T1000 (cell line): ENCODE data around the gene ROM1.
A peak's percentile ranks its signal among the peaks of the same experiment; 100 is the strongest.
"Not testable (repeated sequence)": the region's sequence is repeated elsewhere in the genome, so short reads cannot be mapped to it uniquely, and the experiment has no call there.

Experiments
- DNase-seq: peaks from one replicate; lab custom pipeline; 2025; ENCODE audit warnings: mixed read lengths; lab: John Stamatoyannopoulos, UW

Gene ROM1

GRCh38 chr11:62610403-62610802, 2.7 kb upstream of the ROM1 start:
- no peak for DNase-seq

GRCh38 chr11:62610814-62611704, 2.0 kb upstream of the ROM1 start:
- DNase-seq: no peak

- DNase-seq: peak; percentile 20
Measured at GRCh38 chr11:62611705-62612365, 1.2 kb upstream of the ROM1 start.

- DNase-seq: no peak
Measured at GRCh38 chr11:62613291-62613778, 278 bp downstream of the ROM1 start.

- DNase-seq: no peak
Measured at GRCh38 chr11:62614275-62614674, 1.2 kb downstream of the ROM1 start.

GRCh38 chr11:62615521-62615920, 2.5 kb downstream of the ROM1 start:
- no peak for DNase-seq

GRCh38 chr11:62616957-62617356, 3.9 kb downstream of the ROM1 start:
- not testable (repeated sequence) for DNase-seq

- no peak for DNase-seq
Measured at GRCh38 chr11:62621027-62621566, 8.0 kb downstream of the ROM1 start.

- DNase-seq: peak; percentile 99
Measured at GRCh38 chr11:62621567-62622470, 8.8 kb downstream of the ROM1 start, which contains the start of gene B3GAT3. TSS of gene B3GAT3 (minus strand) at chr11:62621986. CDS start at chr11:62621947, 39 bp downstream.

GRCh38 chr11:62622476-62623089, 9.5 kb downstream of the ROM1 start:
- DNase-seq: no peak

- no peak for DNase-seq
Measured at GRCh38 chr11:62627713-62628112, 14.7 kb downstream of the ROM1 start.

GRCh38 chr11:62632492-62632891, 19.4 kb downstream of the ROM1 start:
- no peak for DNase-seq

GRCh38 chr11:62644220-62644619, 31.2 kb downstream of the ROM1 start:
- DNase-seq: no peak

- no peak for DNase-seq
Measured at GRCh38 chr11:62645671-62645945, 32.6 kb downstream of the ROM1 start.

- DNase-seq: peak; percentile 93
Measured at GRCh38 chr11:62645946-62646824, 33.1 kb downstream of the ROM1 start, which contains the start of gene GANAB. TSS of gene GANAB (minus strand) at chr11:62646613. CDS start at chr11:62646599, 14 bp downstream.

- DNase-seq: no peak
Measured at GRCh38 chr11:62646825-62647608, 34.0 kb downstream of the ROM1 start.

GRCh38 chr11:62647609-62648005, 34.5 kb downstream of the ROM1 start:
- DNase-seq: no peak

- no peak for DNase-seq
Measured at GRCh38 chr11:62648185-62648966, 35.3 kb downstream of the ROM1 start.

- DNase-seq: no peak
Measured at GRCh38 chr11:62648967-62649364, 35.9 kb downstream of the ROM1 start.
